ENCODE measurements around the gene CHRND.

CHRND gene

GRCh38 chr2:232525791-232526371 is at the start of gene CHRND:
Gene CHRND, plus strand, starts transcription at chr2:232526160. Its CDS starts 56 bp downstream, at chr2:232526216.
- no peak for DNase-seq

GRCh38 chr2:232476791-232477190 is 49.2 kb upstream of the CHRND start:
- DNase-seq: no peak

GRCh38 chr2:232477751-232478510 is 48.0 kb upstream of the CHRND start:
- no peak for DNase-seq

GRCh38 chr2:232478571-232479340 is 47.2 kb upstream of the CHRND start:
- DNase-seq: no peak

GRCh38 chr2:232479341-232480200 is 46.4 kb upstream of the CHRND start:
- no peak for DNase-seq

- no peak for DNase-seq
These were observed 45.5 kb upstream of the CHRND start for GRCh38 chr2:232480201-232481190.

GRCh38 chr2:232481322-232482140 is 44.4 kb upstream of the CHRND start:
- DNase-seq: no peak

- DNase-seq: no peak
These were observed 43.4 kb upstream of the CHRND start for GRCh38 chr2:232482301-232483238.

GRCh38 chr2:232483311-232483922 is 42.5 kb upstream of the CHRND start:
- no peak for DNase-seq

- no peak for DNase-seq
These were observed 41.9 kb upstream of the CHRND start for GRCh38 chr2:232483923-232484627.

- no peak for DNase-seq
These were observed 41.2 kb upstream of the CHRND start for GRCh38 chr2:232484628-232485347.

GRCh38 chr2:232485348-232485756 is 40.6 kb upstream of the CHRND start:
- no peak for DNase-seq

GRCh38 chr2:232485757-232486557 is 40.0 kb upstream of the CHRND start:
- no peak for DNase-seq

- no peak for DNase-seq
These were observed 39.2 kb upstream of the CHRND start for GRCh38 chr2:232486558-232487384.

GRCh38 chr2:232487385-232488096 is 38.4 kb upstream of the CHRND start, which contains the start of gene ECEL1:
Gene ECEL1, minus strand, starts transcription at chr2:232487834. Its CDS starts 1,181 bp downstream, at chr2:232486653.
- DNase-seq: no peak
